Thyroid gland (tissue), 4 donors: ENCODE results near the gene FNDC3B.

Experiments
- POLR2A ChIP-seq, 2 donors: fragments of 450-650 bp; IDR thresholded peaks; one replicate each; pipeline ENCODE4 v1.6.1; 2017; ENCODE audit warnings: antibody characterized with exemption in 2 of 2, mild to moderate bottlenecking in 2 of 2, moderate library complexity in 1 of 2
- TF ChIP-seq, protein P1 (sequence below), 6 experiments: fragments of 200-600 bp in 3 of 6; fragments of 450-650 bp in 3 of 6; sonication (generic) in 3 of 6; IDR thresholded peaks; one replicate each; pipeline ENCODE4 v1.5.1; 2016 to 2019; ENCODE audit warnings: antibody characterized with exemption in 6 of 6, mild to moderate bottlenecking in 2 of 6, inconsistent platforms in 1 of 6, moderate library complexity in 1 of 6

DNA sequence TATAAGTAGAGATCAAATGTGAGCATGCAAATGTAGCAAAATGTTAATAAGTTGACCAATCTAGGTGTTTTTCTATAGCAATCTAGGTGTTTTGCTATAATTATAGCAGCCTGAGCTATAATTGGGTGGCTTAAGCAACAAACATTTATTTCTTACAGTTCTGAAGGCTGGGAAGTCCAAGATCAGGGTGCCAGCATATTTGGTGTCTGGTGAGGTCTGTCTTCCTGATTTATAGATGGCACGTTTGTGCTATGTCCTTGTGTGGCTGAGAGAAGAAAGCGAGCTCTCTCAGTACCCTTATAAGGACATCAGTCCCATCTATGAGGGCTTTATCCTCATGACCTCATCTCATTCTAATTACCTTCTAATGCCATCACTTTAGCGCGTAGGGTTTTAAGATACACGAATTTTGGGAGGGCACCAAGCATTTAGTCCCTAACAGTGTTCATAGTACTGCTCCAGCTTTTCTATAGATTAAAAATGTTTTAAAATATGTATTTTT lies 237.8 kb downstream of the FNDC3B start:
- TF ChIP-seq, protein P1, sequence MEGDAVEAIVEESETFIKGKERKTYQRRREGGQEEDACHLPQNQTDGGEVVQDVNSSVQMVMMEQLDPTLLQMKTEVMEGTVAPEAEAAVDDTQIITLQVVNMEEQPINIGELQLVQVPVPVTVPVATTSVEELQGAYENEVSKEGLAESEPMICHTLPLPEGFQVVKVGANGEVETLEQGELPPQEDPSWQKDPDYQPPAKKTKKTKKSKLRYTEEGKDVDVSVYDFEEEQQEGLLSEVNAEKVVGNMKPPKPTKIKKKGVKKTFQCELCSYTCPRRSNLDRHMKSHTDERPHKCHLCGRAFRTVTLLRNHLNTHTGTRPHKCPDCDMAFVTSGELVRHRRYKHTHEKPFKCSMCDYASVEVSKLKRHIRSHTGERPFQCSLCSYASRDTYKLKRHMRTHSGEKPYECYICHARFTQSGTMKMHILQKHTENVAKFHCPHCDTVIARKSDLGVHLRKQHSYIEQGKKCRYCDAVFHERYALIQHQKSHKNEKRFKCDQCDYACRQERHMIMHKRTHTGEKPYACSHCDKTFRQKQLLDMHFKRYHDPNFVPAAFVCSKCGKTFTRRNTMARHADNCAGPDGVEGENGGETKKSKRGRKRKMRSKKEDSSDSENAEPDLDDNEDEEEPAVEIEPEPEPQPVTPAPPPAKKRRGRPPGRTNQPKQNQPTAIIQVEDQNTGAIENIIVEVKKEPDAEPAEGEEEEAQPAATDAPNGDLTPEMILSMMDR (IDR thresholded peaks at IDR 0.05): no peak
- no peak for TF ChIP-seq POLR2A (IDR thresholded peaks at IDR 0.05)
